Measurements from ENCODE around the gene NCR2.

The NCR2 gene

GRCh38 chr6:41331401-41332150 is 3.8 kb upstream of the NCR2 start:
- no peak for DNase-seq

GRCh38 chr6:41332241-41332640 is 3.2 kb upstream of the NCR2 start:
- DNase-seq = no peak

- DNase-seq = no peak
These were observed 2.3 kb upstream of the NCR2 start for GRCh38 chr6:41332842-41333736.

DNA sequence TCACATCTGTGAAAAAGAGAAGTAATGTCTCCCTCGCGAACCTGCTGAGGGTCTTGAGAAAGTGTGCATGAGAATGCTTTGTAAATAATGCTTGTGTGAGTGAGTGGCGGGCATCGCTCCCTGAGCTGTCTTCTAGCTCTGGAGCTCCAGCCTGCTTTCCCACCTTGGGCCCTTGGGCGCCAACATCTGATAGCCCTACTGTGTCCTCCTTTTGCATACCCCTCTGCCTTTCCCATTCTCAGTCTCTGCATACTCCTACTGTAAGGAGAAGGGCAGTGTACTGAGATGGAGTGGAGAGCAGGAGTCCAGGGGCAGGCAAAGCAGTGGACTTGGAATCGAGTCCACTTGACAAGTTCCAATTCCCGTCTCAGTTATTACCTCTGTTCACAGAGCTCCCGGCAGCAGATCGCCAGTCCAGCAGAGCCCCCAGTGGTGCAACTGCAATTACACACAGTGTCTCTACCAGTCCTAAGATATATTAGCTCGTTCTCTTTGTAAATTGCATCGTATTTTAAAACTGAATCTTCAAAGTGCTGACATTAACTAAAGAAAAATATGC is 847 bp upstream of the NCR2 start:
- no peak for DNase-seq

GRCh38 chr6:41335943-41336342 is 535 bp downstream of the NCR2 start:
- DNase-seq = no peak

DNA sequence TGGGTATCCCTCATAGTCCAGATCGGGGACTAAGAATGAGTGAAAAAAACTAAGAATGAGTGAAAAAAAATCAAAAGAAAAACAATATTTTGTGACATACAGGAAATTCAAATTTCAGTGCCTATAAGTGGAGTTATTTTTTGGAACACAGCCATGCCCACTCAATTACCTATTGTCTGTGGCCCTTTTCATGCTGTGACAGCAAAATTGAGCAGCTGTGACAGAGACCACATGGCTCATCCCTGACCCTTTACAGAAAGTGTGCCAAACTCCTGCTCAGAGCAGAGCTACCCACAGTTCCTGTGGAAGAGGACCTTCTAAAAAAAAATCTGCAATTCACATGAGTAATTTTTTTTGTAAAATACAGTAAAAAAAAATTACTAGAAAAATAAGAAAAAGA is 1.4 kb downstream of the NCR2 start:
- DNase-seq = no peak

DNA sequence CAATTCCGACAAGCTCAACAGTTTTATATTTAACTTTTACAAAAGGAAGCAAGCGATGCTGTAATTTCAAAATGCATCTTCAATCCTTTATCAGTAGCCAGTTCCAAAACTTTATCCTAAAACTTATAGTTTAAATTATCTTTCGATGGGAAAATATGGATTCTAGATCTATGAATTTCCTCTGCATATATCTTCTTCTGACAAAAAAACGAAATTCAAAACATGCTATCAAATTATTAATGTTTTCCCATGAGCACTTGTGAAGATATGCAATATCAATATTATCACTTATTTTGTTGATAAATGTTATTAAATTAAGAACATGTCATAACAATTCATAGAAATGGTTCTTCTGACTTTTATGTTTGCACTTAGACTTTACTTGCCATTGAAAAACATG is 2.3 kb downstream of the NCR2 start:
- no peak for DNase-seq

DNA sequence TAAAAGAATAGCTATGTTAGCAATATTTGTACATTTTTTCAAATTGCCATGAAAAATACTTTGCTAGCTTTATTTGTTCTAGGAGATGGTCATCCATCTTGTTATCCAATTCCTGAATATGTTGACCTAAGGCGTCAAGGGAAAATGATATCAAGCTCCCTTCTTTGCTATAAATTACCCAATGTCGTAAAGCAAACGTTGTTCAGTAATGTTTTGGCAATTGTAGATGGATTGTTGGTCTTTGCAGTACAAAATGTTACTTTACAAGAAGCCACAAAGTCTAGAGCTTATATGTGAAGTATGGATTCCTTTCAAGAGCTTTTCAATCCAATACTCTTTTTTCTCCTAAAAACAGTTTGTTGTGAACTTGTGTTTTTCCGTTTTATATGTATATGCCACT is 3.3 kb downstream of the NCR2 start:
- no peak for DNase-seq

DNA sequence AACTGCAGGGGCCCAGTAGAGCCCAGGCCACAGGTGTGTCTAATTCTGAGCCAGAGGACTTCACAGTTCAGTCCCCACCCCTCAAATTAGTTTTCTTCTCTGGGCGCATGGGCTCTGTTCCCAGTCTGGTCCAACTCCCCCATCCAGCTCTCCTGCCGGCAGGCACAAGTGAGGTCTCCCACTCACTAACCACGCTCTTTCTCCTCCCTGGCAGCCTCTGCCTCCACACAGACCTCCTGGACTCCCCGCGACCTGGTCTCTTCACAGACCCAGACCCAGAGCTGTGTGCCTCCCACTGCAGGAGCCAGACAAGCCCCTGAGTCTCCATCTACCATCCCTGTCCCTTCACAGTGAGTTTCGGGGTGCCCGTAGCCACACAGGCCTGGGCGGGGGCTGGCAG is 6.2 kb downstream of the NCR2 start:
- DNase-seq = no peak

- DNase-seq = no peak
These were observed 6.8 kb downstream of the NCR2 start for GRCh38 chr6:41342241-41342640.

DNA sequence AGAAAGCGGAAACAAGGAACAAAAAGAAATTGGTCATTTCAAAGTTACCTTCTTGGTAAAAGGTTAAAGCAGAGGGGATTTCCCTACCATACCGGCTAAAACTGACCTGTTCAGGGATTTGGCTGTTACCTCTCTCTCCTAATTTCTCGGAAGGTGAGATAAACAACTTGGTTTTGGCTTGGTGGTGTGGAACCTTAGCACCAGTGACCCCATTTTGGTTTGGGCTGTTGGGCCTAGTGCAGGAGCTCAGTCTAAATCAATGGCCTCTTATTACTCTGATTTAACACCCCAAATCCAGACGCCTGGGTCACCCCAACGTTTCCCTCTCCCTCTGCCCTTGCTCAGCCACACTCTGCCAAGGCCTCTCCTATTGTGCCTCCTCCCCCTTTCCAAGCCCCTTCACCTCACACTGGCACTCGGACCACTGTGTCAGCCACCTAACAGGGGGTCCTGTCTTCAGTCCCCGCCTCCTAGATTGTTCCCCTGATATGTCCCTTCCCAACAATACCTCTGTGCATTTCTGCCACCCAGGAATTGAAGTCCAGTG is 8.3 kb downstream of the NCR2 start:
- DNase-seq = no peak

GRCh38 chr6:41344876-41345275 is 9.5 kb downstream of the NCR2 start:
- DNase-seq = no peak

GRCh38 chr6:41345901-41346300 is 10.5 kb downstream of the NCR2 start:
- DNase-seq = no peak

GRCh38 chr6:41346441-41346840 is 11.0 kb downstream of the NCR2 start:
- no peak for DNase-seq

DNA sequence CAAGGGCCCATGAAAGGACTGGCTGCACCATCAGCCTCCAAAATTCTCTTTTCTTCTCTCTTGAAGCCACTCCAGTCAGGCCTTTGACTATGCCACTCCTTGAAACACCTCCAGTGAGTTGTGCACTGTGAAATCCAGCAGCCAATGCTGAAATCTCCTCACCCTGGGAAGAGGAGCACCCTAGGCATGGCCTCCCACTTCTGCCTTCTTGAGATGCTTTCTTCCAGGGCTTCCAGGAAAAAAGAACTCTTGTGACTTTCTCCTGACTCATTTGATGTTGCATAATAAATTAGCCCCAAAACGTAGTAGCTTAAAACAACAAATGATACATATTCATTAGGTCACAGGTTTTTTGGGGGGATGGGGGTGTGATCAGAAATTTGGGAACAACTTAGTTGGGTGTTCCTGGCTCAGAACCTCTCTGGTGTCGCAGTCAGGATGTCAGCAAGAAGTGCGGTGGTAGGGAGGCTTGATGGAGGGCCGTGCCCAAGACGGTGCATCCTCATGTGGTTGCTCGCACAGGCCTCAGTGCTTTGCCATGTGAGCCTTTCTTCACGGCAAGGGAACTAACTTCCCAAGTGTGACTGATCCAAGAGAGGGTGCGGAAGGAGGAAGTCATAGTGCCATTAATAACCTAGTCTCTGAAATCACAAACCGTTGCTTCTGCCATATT is 12.1 kb downstream of the NCR2 start:
- no peak for DNase-seq

DNA sequence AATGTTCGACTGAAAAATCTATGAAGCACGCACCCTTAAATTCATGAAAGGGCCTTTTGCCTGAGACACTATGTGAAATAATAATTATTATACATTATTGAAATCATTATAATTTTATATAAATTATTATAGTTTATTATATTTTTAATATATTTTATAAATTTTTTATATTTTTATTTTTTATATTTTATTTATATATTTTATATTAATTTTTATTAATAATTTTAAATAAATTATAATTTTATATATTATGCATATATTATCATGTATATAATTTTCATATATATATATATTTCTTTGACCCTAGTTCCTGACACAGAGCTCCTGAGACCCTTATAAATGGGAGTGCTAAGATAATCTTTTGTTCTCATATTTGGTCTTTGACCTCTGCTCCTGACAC is 13.5 kb downstream of the NCR2 start:
- DNase-seq = no peak

DNA sequence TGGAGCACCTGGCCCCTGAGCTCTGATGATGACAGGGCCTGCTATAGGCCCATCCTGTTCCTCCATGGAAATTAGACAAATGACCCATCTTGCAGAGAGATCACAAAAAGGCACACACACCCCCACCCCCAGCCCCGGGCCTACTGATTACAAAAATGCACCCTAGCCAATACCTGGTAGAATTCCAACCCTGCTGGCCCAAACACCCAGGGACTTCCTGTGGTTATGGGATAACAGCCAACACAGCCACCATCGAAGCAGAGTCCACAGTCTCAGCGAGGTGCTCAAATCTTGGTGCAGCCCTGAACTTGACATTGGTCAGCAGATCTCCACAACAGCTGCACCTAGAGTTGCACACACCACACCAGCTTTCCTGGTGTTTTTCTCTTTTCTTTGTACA is 17.0 kb downstream of the NCR2 start:
- DNase-seq = no peak

DNA sequence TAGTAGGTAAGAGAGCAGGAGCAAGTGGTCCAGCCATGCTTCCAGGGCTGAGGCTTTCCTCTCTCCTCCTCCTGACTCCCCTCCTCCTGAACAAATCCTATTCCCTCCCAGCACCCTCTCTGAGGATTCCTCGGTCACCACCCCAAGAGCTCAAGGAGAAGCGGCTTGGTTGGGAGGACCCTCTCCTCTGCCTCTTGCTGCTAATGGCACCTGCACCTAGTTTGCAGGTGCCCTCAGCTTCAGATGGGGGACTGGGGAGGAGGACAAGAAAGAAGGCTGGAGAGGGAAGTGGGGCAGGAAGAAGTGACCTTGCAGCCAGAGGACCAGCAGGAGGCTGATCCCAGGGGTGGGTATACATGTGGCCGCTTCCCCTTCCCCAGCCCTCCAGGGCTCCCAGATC is 17.5 kb downstream of the NCR2 start:
- DNase-seq = no peak

DNA sequence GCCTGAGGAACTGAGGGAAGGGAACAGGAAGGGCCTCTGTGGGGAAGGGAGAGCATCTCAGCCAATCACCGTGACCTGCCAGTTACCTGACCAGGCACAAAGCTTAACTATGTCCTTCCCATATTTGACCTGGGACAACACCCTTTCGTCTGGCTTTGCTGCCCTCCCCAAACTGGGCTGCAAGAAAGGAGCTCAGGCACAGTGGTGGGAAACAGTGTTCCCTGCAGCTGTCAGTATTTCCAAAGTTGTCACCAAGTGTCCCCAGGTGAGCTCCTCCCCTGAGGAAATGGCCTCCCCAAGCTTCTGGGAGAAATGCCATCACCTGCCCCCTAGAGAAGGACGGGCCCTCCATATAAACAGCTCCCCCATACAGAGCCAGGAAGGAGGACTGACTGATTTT is 17.9 kb downstream of the NCR2 start:
- DNase-seq = no peak

GRCh38 chr6:41355952-41356351 is 20.5 kb downstream of the NCR2 start:
- DNase-seq = no peak

DNA sequence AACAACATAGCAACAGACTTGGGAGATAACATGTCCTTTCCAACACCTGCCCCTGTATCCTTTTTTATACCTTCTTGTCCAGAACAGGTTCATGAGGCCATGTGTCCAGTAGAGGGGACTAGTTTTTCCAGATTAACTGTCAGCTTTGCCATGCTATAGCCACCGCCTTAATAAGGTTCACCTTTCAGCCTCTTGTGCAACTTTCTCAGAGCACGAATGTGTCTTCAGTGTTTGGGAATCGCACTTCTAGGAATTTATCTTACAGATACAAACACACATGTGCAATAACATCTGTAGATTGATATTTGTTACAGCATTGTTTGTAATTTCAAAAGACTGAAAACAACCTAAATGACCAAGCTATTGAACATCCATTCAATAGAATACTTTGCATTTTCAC is 21.4 kb downstream of the NCR2 start:
- DNase-seq = no peak

DNA sequence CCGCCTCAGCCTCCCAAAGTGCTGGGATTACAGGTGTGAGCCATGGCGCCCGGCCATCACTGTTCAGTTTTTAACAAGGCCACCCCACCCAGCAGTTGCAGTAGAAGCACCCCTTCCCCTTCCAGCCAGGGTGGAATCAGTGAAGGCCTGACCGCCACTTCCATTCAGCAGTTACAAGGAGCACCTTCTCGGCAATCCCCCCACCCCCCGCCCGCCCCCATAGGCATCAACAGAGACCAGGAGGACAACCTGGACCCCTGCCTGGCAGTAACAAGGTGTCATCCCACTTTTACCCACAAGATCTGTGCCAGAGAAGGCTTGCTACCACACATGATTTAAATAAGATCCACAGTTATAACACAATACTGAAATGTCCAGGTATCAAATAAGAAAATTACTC is 23.1 kb downstream of the NCR2 start:
- DNase-seq = no peak

Measured in effector CD4-positive, alpha-beta T cell (primary cell).